ENCODE measurements around the gene HRH1. TPM values are rescaled to one million over a fixed set of nuclear protein-coding genes. Genes with fewer than 3 reads are reported as not detected.
A peak's percentile ranks its signal among the peaks of the same experiment; 100 is the strongest.

HRH1 gene
- total RNA-seq, 1 experiment from 2014 or later, result 11.0 TPM

GRCh38 chr3:11117591-11117990, 36.7 kb upstream of the HRH1 start:
- intact Hi-C loops (cut with micrococcal nuclease), result no loop called here
- Mint-ChIP-seq H3K27me3 (ENCODE audit: insufficient read depth, unreplicated experiment) (no peaks in the 10 kb centered on the region), H3K27ac (ENCODE audit: low read depth, unreplicated experiment) (peak overlapping the region; percentile 43), H3K4me3 (ENCODE audit: unreplicated experiment) (no peak overlapping the region), H3K36me3 (ENCODE audit: insufficient read depth, unreplicated experiment) (no peaks in the 10 kb centered on the region), H3K9me3 (ENCODE audit: unreplicated experiment) (no peaks in the 10 kb centered on the region), H3K4me1 (ENCODE audit: insufficient read depth, unreplicated experiment) (peaks cover 18% of the 10 kb centered on the region)
- TF ChIP-seq, protein P1, sequence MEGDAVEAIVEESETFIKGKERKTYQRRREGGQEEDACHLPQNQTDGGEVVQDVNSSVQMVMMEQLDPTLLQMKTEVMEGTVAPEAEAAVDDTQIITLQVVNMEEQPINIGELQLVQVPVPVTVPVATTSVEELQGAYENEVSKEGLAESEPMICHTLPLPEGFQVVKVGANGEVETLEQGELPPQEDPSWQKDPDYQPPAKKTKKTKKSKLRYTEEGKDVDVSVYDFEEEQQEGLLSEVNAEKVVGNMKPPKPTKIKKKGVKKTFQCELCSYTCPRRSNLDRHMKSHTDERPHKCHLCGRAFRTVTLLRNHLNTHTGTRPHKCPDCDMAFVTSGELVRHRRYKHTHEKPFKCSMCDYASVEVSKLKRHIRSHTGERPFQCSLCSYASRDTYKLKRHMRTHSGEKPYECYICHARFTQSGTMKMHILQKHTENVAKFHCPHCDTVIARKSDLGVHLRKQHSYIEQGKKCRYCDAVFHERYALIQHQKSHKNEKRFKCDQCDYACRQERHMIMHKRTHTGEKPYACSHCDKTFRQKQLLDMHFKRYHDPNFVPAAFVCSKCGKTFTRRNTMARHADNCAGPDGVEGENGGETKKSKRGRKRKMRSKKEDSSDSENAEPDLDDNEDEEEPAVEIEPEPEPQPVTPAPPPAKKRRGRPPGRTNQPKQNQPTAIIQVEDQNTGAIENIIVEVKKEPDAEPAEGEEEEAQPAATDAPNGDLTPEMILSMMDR (IDR thresholded peaks at IDR 0.05; ENCODE audit: unreplicated experiment), result no peak
- ChIA-PET POLR2A (no interaction called here), CTCF (interaction anchor here (1.2 kb wide), 1 partner anchor 57 kb away, joined by 3 read pairs; no protein-coding TSS in a partner anchor)
- no TSS peak for BruUV-seq (replicated peaks)
- DNase-seq (ENCODE audit: unreplicated experiment), result no peak

- ChIA-PET POLR2A (no interaction called here), CTCF (interaction anchor here (0.7 kb wide), 1 partner anchor 11 kb away, joined by 3 read pairs; no protein-coding TSS in a partner anchor)
- TF ChIP-seq, protein P1 (IDR thresholded peaks at IDR 0.05; ENCODE audit: unreplicated experiment), result no peak
- Mint-ChIP-seq H3K27ac (ENCODE audit: low read depth, unreplicated experiment) (peak overlapping the region; percentile 5), H3K27me3 (ENCODE audit: insufficient read depth, unreplicated experiment) (no peaks in the 10 kb centered on the region), H3K4me1 (ENCODE audit: insufficient read depth, unreplicated experiment) (peaks cover 18% of the 10 kb centered on the region), H3K4me3 (ENCODE audit: unreplicated experiment) (no peak overlapping the region), H3K36me3 (ENCODE audit: insufficient read depth, unreplicated experiment) (no peaks in the 10 kb centered on the region), H3K9me3 (ENCODE audit: unreplicated experiment) (no peaks in the 10 kb centered on the region)
- intact Hi-C loops (cut with micrococcal nuclease), result no loop called here
- BruUV-seq (replicated peaks), result no TSS peak
- DNase-seq (ENCODE audit: unreplicated experiment), result peak; percentile 54
These were observed 36.1 kb upstream of the HRH1 start for GRCh38 chr3:11118181-11118682.

DNA sequence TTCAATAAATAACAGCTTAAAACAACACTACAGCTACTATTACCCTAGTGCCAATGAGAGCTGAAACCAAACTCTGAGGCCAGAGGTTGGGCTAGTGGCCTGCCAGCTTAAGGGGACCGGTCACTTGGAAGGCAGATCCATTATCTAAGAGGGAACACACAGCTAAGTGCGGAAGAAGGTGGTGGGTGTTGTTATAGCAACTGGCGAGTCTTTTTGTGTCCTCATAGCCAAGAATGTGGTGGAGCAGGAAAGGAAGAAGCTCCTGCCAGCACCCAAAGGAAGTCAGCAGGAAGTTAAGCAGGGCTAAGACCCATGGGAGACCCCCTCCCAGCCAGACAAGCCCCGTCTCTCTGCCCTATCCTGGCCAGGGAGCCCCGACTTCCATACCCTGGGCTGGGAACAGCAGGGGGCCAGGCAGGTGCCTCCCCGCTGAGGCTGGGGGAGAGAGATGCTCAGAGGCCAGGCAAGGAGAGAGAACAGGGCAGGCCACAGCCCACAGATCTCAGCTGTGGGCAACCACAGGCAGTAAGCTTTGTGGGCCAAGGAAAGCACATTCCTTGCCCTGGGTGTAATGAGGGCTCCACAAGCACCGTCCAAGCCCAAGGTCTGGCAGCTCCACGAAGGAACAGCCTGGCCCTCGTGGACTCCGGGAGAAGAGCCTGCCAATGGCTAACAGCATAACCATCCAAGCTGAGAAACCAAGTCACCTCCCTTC, 34.0 kb upstream of the HRH1 start:
- H3K4me1 Mint-ChIP-seq (ENCODE audit: insufficient read depth, unreplicated experiment), result peaks cover 18% of the 10 kb centered on the region
- ChIA-PET CTCF (interaction anchor here (0.5 to 1.0 kb wide), 4 partner anchors 10 to 357 kb away, joined by 3 to 5 read pairs (median 4); no protein-coding TSS in a partner anchor), POLR2A (interaction anchor here (0.6 kb wide), 1 partner anchor 125 kb away, joined by 3 read pairs; no protein-coding TSS in a partner anchor)
- H3K36me3 Mint-ChIP-seq (ENCODE audit: insufficient read depth, unreplicated experiment), result no peaks in the 10 kb centered on the region
- H3K4me3 Mint-ChIP-seq (ENCODE audit: unreplicated experiment), result no peak overlapping the region
- no peaks in the 10 kb centered on the region for H3K27me3 Mint-ChIP-seq (ENCODE audit: insufficient read depth, unreplicated experiment)
- DNase-seq (ENCODE audit: unreplicated experiment), result no peak
- no peaks in the 10 kb centered on the region for H3K9me3 Mint-ChIP-seq (ENCODE audit: unreplicated experiment)
- no TSS peak for BruUV-seq (replicated peaks)
- no peak overlapping the region for H3K27ac Mint-ChIP-seq (ENCODE audit: low read depth, unreplicated experiment)
- TF ChIP-seq, protein P1 (IDR thresholded peaks at IDR 0.05; ENCODE audit: unreplicated experiment), result no peak
- intact Hi-C loops (cut with micrococcal nuclease), result no loop called here

DNA sequence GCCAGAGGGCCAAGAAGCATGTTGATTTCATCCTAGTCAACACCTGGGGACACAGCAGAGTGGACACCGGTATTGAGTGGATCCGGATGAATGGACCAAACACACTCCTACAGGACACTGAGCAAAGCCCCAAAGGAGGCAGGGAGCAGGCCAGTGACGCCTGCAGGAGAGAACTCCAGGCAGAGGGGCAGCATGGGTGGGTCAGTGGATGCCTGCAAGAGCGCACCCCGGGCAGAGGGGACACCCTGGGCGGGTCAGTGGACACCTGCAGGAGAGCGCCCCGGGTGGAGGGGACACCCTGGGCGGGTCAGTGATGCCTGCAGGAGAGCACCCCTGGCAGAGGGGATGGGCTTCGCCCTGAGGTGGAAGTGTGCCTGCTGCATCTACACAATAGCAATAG, 27.6 kb upstream of the HRH1 start:
- Mint-ChIP-seq H3K36me3 (ENCODE audit: insufficient read depth, unreplicated experiment) (no peaks in the 10 kb centered on the region), H3K27me3 (ENCODE audit: insufficient read depth, unreplicated experiment) (no peaks in the 10 kb centered on the region), H3K27ac (ENCODE audit: low read depth, unreplicated experiment) (no peak overlapping the region), H3K9me3 (ENCODE audit: unreplicated experiment) (no peaks in the 10 kb centered on the region), H3K4me3 (ENCODE audit: unreplicated experiment) (no peak overlapping the region), H3K4me1 (ENCODE audit: insufficient read depth, unreplicated experiment) (no peaks in the 10 kb centered on the region)
- TF ChIP-seq, protein P1 (IDR thresholded peaks at IDR 0.05; ENCODE audit: unreplicated experiment), result no peak
- ChIA-PET POLR2A (no interaction called here), CTCF (no interaction called here)
- DNase-seq (ENCODE audit: unreplicated experiment), result no peak
- no TSS peak for BruUV-seq (replicated peaks)
- intact Hi-C loops (cut with micrococcal nuclease), result no loop called here

Measured in MCF 10A (cell line).